ENCODE data around the gene ATP1A2. TPM values are rescaled to one million over a fixed set of nuclear protein-coding genes. Genes with fewer than 3 reads are reported as not detected.

ATP1A2 gene
- total RNA-seq, 1 donor from 2014 or later = 11.0 TPM

- no peak for DNase-seq (ENCODE audit: extremely low spot score in 2 of 2)
- H3K4me1 ChIP-seq = peaks cover 15% of the 10 kb centered on the region
- intact Hi-C loops (cut with DNase I) = no loop called here
Measured at GRCh38 chr1:160117709-160118183, 2.2 kb downstream of the ATP1A2 start.

GRCh38 chr1:160118928-160119327, 3.4 kb downstream of the ATP1A2 start:
- Histone ChIP-seq H3K4me1 (peaks cover 15% of the 10 kb centered on the region), H3K27me3 (no peaks in the 10 kb centered on the region), H3K36me3 (no peaks in the 10 kb centered on the region), H3K4me3 (no peak overlapping the region), H3K27ac (no peak overlapping the region), H3K9me3 (no peaks in the 10 kb centered on the region)
- intact Hi-C loops (cut with DNase I) = no loop called here
- TF ChIP-seq POLR2A (IDR thresholded peaks at IDR 0.05) = no peak
- TF ChIP-seq POLR2AphosphoS5 (IDR thresholded peaks at IDR 0.05; ENCODE audit: insufficient read depth in 1 of 2, low read depth in 1 of 2) = no peak
- TF ChIP-seq CTCF (IDR thresholded peaks at IDR 0.05) = no peak
- DNase-seq (ENCODE audit: extremely low spot score in 2 of 2) = no peak

More at GRCh38 chr1:160117709-160118183, 2.2 kb downstream of the ATP1A2 start:
- Histone ChIP-seq H3K9me3 (no peaks in the 10 kb centered on the region), H3K36me3 (no peaks in the 10 kb centered on the region), H3K27ac (no peak overlapping the region), H3K27me3 (no peaks in the 10 kb centered on the region), H3K4me3 (peak overlapping the region in 1 of 2 donors; percentile 28)
- TF ChIP-seq POLR2AphosphoS5 (IDR thresholded peaks at IDR 0.05; ENCODE audit: insufficient read depth in 1 of 2, low read depth in 1 of 2) = no peak

GRCh38 chr1:160120797-160121196, 5.2 kb downstream of the ATP1A2 start:
- TF ChIP-seq POLR2A (IDR thresholded peaks at IDR 0.05) (no peak), CTCF (IDR thresholded peaks at IDR 0.05) (no peak)
- H3K27ac ChIP-seq = no peak overlapping the region
- H3K4me3 ChIP-seq = no peak overlapping the region
- no peaks in the 10 kb centered on the region for H3K9me3 ChIP-seq
- H3K36me3 ChIP-seq = no peaks in the 10 kb centered on the region
- intact Hi-C loops (cut with DNase I) = no loop called here
- DNase-seq (ENCODE audit: extremely low spot score in 2 of 2) = no peak
- H3K4me1 ChIP-seq = peaks cover 15% of the 10 kb centered on the region
- H3K27me3 ChIP-seq = no peaks in the 10 kb centered on the region

- Histone ChIP-seq H3K36me3 (no peaks in the 10 kb centered on the region), H3K27me3 (no peaks in the 10 kb centered on the region), H3K4me3 (no peak overlapping the region), H3K9me3 (no peaks in the 10 kb centered on the region), H3K27ac (no peak overlapping the region), H3K4me1 (peaks cover 15% of the 10 kb centered on the region)
- DNase-seq (ENCODE audit: extremely low spot score in 2 of 2) = no peak
- intact Hi-C loops (cut with DNase I) = no loop called here
- TF ChIP-seq CTCF (IDR thresholded peaks at IDR 0.05) = no peak
- TF ChIP-seq POLR2A (IDR thresholded peaks at IDR 0.05) = no peak
- no peak for TF ChIP-seq POLR2AphosphoS5 (IDR thresholded peaks at IDR 0.05; ENCODE audit: insufficient read depth in 1 of 2, low read depth in 1 of 2)
Measured at GRCh38 chr1:160121388-160121787, 5.8 kb downstream of the ATP1A2 start.

GRCh38 chr1:160122978-160123495, 7.5 kb downstream of the ATP1A2 start:
- intact Hi-C loops (cut with DNase I) = no loop called here
- DNase-seq (ENCODE audit: extremely low spot score in 2 of 2) = no peak
- H3K36me3 ChIP-seq = no peaks in the 10 kb centered on the region
- no peak for TF ChIP-seq POLR2A (IDR thresholded peaks at IDR 0.05)
- TF ChIP-seq CTCF (IDR thresholded peaks at IDR 0.05) = no peak
- TF ChIP-seq POLR2AphosphoS5 (IDR thresholded peaks at IDR 0.05; ENCODE audit: insufficient read depth in 1 of 2, low read depth in 1 of 2) = no peak
- H3K27ac ChIP-seq = no peak overlapping the region
- no peak overlapping the region for H3K4me3 ChIP-seq
- H3K27me3 ChIP-seq = no peaks in the 10 kb centered on the region
- H3K4me1 ChIP-seq = peaks cover 3% of the 10 kb centered on the region
- H3K9me3 ChIP-seq = no peaks in the 10 kb centered on the region

Data from vagina (tissue), 2 donors.